HEK293 (cell line): Measurements from ENCODE around the gene MTUS2.

Experiments used
- CTCF ChIA-PET: fragments of 350-600 bp; formaldehyde crosslinking; extraction: SDS; loops from one replicate; lab custom pipeline; 2021; ENCODE audit warnings: antibody characterized with exemption; lab: Yijun Ruan, JAX
- POLR2A ChIA-PET: fragments of 300-600 bp; formaldehyde crosslinking; extraction: SDS; loops from one replicate; lab custom pipeline; 2020; ENCODE audit warnings: antibody characterized with exemption, inconsistent platforms; lab: Yijun Ruan, JAX
- H3K27ac ChIP-seq: fragments of 200-500 bp; sonication (Bioruptor generic); 2 replicates; pipeline ENCODE4 v1.5.1; 2014; ENCODE audit warnings: low read depth, low read length, control low read depth, inconsistent platforms; ENCODE audit errors: extremely low read depth
- H3K36me3 ChIP-seq, 2 experiments: fragments of 200-500 bp in 1 of 2; sonication (Bioruptor generic) in 1 of 2; 1 replicate in 1 of 2; 2 replicates in 1 of 2; pipeline ENCODE4 v1.5.1; 2014 to 2017; ENCODE audit warnings: inconsistent platforms in 2 of 2, low read length in 2 of 2; ENCODE audit not compliant: control insufficient read depth in 2 of 2, insufficient read depth in 1 of 2
- H3K4me1 ChIP-seq: fragments of 200-500 bp; sonication (Bioruptor generic); 2 replicates; pipeline ENCODE4 v1.5.1; 2014; ENCODE audit warnings: mild to moderate bottlenecking, low read length, inconsistent platforms; ENCODE audit not compliant: control insufficient read depth, insufficient read depth
- H3K4me3 ChIP-seq: 2 replicates; pipeline ENCODE4 v1.5.1; 2011; ENCODE audit warnings: low read depth, mild to moderate bottlenecking, control low read depth, low read length, moderate library complexity
- H3K9me3 ChIP-seq: fragments of 200-500 bp; sonication (Bioruptor generic); 2 replicates; pipeline ENCODE4 v1.5.1; 2014; ENCODE audit warnings: low read depth, low read length, inconsistent platforms; ENCODE audit not compliant: control insufficient read depth, insufficient read depth
- AEBP2 ChIP-seq: fragments of 450-650 bp; formaldehyde crosslinking; IDR thresholded peaks from 2 replicates; pipeline ENCODE4 v1.5.1; 2016; ENCODE audit warnings: missing biosample characterization, missing genetic modification characterization, borderline replicate concordance
- SP3 ChIP-seq: fragments of 450-650 bp; formaldehyde crosslinking; IDR thresholded peaks from 2 replicates; pipeline ENCODE4 v1.5.1; 2016; ENCODE audit warnings: missing biosample characterization, missing genetic modification characterization
- YY2 ChIP-seq: fragments of 450-650 bp; formaldehyde crosslinking; IDR thresholded peaks from 2 replicates; pipeline ENCODE4 v1.5.1; 2016; ENCODE audit warnings: missing biosample characterization, missing genetic modification characterization
- ZNF112 ChIP-seq: fragments of 450-650 bp; formaldehyde crosslinking; IDR thresholded peaks from 2 replicates; pipeline ENCODE4 v1.5.0; 2017; ENCODE audit warnings: missing biosample characterization, missing genetic modification characterization
- ZNF114 ChIP-seq: fragments of 450-650 bp; formaldehyde crosslinking; IDR thresholded peaks from 2 replicates; pipeline ENCODE4 v1.5.0; 2017; ENCODE audit warnings: missing biosample characterization, missing genetic modification characterization
- ZNF433 ChIP-seq: fragments of 450-650 bp; formaldehyde crosslinking; IDR thresholded peaks from 2 replicates; pipeline ENCODE4 v1.5.1; 2016; ENCODE audit warnings: missing biosample characterization, missing genetic modification characterization, low read depth
- ZNF521 ChIP-seq: fragments of 450-650 bp; formaldehyde crosslinking; IDR thresholded peaks from 2 replicates; pipeline ENCODE4 v1.5.1; 2017; ENCODE audit warnings: missing biosample characterization, mild to moderate bottlenecking, missing genetic modification characterization
- ZNF626 ChIP-seq: fragments of 450-650 bp; sonication (Bioruptor Pico); formaldehyde crosslinking; IDR thresholded peaks from 2 replicates; pipeline ENCODE4 v1.5.1; 2018; ENCODE audit warnings: missing biosample characterization, missing genetic modification characterization, inconsistent platforms
- ZNF747 ChIP-seq: fragments of 450-650 bp; formaldehyde crosslinking; IDR thresholded peaks from 2 replicates; pipeline ENCODE4 v1.5.1; 2016; ENCODE audit warnings: missing biosample characterization, missing genetic modification characterization
- TF ChIP-seq, protein P1 (sequence below): fragments of 450-650 bp; formaldehyde crosslinking; optimal IDR thresholded peaks from 2 replicates; pipeline ENCODE3; 2016; ENCODE audit warnings: missing biosample characterization, mild to moderate bottlenecking, missing genetic modification characterization
- TF ChIP-seq, protein P2 (sequence below): fragments of 450-650 bp; formaldehyde crosslinking; IDR thresholded peaks from 2 replicates; pipeline ENCODE4 v1.5.1; 2017; ENCODE audit warnings: missing biosample characterization, mild to moderate bottlenecking, missing genetic modification characterization, moderate library complexity
- TF ChIP-seq, protein P3 (sequence below): fragments of 450-650 bp; formaldehyde crosslinking; IDR thresholded peaks from 2 replicates; pipeline ENCODE4 v1.5.1; 2016; ENCODE audit warnings: missing biosample characterization, missing genetic modification characterization
- TF ChIP-seq, protein P4 (sequence below): fragments of 450-650 bp; formaldehyde crosslinking; IDR thresholded peaks from 2 replicates; pipeline ENCODE4 v1.5.1; 2017; ENCODE audit warnings: missing biosample characterization, missing genetic modification characterization

Gene MTUS2

GRCh38 chr13:29429286-29429900, 609.3 kb downstream of the MTUS2 start:
- H3K4me1 ChIP-seq, result peaks cover 5% of the 10 kb centered on the region; the same call in 1 of the 2 replicates
- CTCF ChIA-PET, result no interaction called here
- POLR2A ChIA-PET, result no interaction called here
- no peak for TF ChIP-seq AEBP2 (tag by site-specific recombination)
- no peak for TF ChIP-seq ZNF626 (tag by site-specific recombination)
- TF ChIP-seq, protein P1, sequence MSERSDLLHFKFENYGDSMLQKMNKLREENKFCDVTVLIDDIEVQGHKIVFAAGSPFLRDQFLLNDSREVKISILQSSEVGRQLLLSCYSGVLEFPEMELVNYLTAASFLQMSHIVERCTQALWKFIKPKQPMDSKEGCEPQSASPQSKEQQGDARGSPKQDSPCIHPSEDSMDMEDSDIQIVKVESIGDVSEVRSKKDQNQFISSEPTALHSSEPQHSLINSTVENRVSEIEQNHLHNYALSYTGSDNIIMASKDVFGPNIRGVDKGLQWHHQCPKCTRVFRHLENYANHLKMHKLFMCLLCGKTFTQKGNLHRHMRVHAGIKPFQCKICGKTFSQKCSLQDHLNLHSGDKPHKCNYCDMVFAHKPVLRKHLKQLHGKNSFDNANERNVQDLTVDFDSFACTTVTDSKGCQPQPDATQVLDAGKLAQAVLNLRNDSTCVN (tag by site-specific recombination), result no peak
- TF ChIP-seq YY2 (tag by site-specific recombination), result no peak
- no peak for TF ChIP-seq SP3 (tag by site-specific recombination)
- H3K9me3 ChIP-seq, result no peaks in the 10 kb centered on the region
- no peak overlapping the region for H3K27ac ChIP-seq
- H3K4me3 ChIP-seq, result no peak overlapping the region
- H3K36me3 ChIP-seq, result no peaks in the 10 kb centered on the region

- Histone ChIP-seq H3K4me3 (no peak overlapping the region), H3K4me1 (peaks cover 14% of the 10 kb centered on the region), H3K9me3 (no peaks in the 10 kb centered on the region), H3K27ac (no peak overlapping the region), H3K36me3 (no peaks in the 10 kb centered on the region)
- POLR2A ChIA-PET, result no interaction called here
- TF ChIP-seq, protein P2, sequence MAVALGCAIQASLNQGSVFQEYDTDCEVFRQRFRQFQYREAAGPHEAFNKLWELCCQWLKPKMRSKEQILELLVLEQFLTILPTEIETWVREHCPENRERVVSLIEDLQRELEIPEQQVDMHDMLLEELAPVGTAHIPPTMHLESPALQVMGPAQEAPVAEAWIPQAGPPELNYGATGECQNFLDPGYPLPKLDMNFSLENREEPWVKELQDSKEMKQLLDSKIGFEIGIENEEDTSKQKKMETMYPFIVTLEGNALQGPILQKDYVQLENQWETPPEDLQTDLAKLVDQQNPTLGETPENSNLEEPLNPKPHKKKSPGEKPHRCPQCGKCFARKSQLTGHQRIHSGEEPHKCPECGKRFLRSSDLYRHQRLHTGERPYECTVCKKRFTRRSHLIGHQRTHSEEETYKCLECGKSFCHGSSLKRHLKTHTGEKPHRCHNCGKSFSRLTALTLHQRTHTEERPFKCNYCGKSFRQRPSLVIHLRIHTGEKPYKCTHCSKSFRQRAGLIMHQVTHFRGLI (tag by site-specific recombination), result no peak
- TF ChIP-seq ZNF747 (no peak), ZNF112 (tag by site-specific recombination) (no peak), ZNF433 (no peak), ZNF114 (tag by site-specific recombination) (no peak), ZNF521 (tag by site-specific recombination) (no peak)
- TF ChIP-seq, protein P3, sequence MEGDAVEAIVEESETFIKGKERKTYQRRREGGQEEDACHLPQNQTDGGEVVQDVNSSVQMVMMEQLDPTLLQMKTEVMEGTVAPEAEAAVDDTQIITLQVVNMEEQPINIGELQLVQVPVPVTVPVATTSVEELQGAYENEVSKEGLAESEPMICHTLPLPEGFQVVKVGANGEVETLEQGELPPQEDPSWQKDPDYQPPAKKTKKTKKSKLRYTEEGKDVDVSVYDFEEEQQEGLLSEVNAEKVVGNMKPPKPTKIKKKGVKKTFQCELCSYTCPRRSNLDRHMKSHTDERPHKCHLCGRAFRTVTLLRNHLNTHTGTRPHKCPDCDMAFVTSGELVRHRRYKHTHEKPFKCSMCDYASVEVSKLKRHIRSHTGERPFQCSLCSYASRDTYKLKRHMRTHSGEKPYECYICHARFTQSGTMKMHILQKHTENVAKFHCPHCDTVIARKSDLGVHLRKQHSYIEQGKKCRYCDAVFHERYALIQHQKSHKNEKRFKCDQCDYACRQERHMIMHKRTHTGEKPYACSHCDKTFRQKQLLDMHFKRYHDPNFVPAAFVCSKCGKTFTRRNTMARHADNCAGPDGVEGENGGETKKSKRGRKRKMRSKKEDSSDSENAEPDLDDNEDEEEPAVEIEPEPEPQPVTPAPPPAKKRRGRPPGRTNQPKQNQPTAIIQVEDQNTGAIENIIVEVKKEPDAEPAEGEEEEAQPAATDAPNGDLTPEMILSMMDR (tag by site-specific recombination), result no peak
- TF ChIP-seq, protein P4, sequence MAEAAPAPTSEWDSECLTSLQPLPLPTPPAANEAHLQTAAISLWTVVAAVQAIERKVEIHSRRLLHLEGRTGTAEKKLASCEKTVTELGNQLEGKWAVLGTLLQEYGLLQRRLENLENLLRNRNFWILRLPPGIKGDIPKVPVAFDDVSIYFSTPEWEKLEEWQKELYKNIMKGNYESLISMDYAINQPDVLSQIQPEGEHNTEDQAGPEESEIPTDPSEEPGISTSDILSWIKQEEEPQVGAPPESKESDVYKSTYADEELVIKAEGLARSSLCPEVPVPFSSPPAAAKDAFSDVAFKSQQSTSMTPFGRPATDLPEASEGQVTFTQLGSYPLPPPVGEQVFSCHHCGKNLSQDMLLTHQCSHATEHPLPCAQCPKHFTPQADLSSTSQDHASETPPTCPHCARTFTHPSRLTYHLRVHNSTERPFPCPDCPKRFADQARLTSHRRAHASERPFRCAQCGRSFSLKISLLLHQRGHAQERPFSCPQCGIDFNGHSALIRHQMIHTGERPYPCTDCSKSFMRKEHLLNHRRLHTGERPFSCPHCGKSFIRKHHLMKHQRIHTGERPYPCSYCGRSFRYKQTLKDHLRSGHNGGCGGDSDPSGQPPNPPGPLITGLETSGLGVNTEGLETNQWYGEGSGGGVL, result no peak
- CTCF ChIA-PET, result interaction anchor here (0.9 to 1.0 kb wide), 2 partner anchors 10 to 20 kb away, joined by 3 read pairs; no protein-coding TSS in a partner anchor
These were observed 614.2 kb downstream of the MTUS2 start for GRCh38 chr13:29434217-29434945.
